SK-N-SH treated with all-trans-retinoic acid at 6 μM for 48 hours (cell line): ENCODE data around the gene PLEKHG4B.

ENCODE experiments used
- BACH2 ChIP-seq: fragments of 250-450 bp; sonication (Bioruptor Pico); IDR thresholded peaks from 2 replicates; pipeline ENCODE4 v1.9.0; 2021; ENCODE audit warnings: mild to moderate bottlenecking, borderline replicate concordance
- ISL1 ChIP-seq: fragments of 250-450 bp; sonication (Bioruptor Pico); IDR thresholded peaks from 2 replicates; pipeline ENCODE4 v2.1.2; 2022; ENCODE audit warnings: mild to moderate bottlenecking, moderate library complexity
- OSR1 ChIP-seq: fragments of 250-450 bp; sonication (Bioruptor Pico); IDR thresholded peaks from 2 replicates; pipeline ENCODE4 v1.8.0; 2022; ENCODE audit warnings: moderate library complexity, mild to moderate bottlenecking, inconsistent platforms
- TCF4 ChIP-seq: fragments of 250-450 bp; sonication (Bioruptor Pico); IDR thresholded peaks from 2 replicates; pipeline ENCODE4 v1.8.0; 2021; ENCODE audit warnings: mild to moderate bottlenecking, moderate library complexity, borderline replicate concordance
- TOX ChIP-seq: fragments of 250-450 bp; sonication (Bioruptor Pico); IDR thresholded peaks from 2 replicates; pipeline ENCODE4 v1.8.0; 2021; ENCODE audit warnings: mild to moderate bottlenecking, moderate library complexity, borderline replicate concordance
- ZC3H10 ChIP-seq: fragments of 250-450 bp; sonication (Bioruptor Pico); IDR thresholded peaks from 2 replicates; pipeline ENCODE4 v1.5.1; 2021; ENCODE audit warnings: mild to moderate bottlenecking, moderate library complexity
- TF ChIP-seq, protein P1 (sequence below): fragments of 250-450 bp; sonication (Bioruptor Pico); IDR thresholded peaks from 2 replicates; pipeline ENCODE4 v1.5.1; 2020; ENCODE audit warnings: low read depth, mild to moderate bottlenecking, moderate library complexity
- TF ChIP-seq, protein P2 (sequence below): fragments of 250-450 bp; sonication (Bioruptor Pico); IDR thresholded peaks from 2 replicates; pipeline ENCODE4 v1.8.0; 2021; ENCODE audit warnings: low read depth, mild to moderate bottlenecking, moderate library complexity, borderline replicate concordance

DNA sequence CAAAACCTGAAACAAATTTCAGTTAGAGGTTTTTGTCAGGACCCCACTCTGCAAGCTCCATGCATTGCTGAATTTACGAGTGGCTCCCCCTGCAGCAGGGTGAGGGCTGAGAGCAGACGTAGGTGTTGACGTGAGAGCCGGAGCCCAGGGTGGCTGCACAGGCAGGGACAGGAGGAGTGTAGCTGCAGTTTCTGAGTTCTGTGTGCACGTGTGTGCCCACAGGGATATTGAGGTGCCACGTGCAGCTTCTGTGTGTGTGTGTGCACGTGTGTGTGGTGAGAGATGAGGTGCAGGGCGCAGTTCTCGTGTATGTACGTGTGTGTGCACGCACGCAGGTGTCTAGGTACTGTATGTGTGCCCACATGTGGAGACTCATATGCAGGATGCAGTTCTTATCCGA, 14.6 kb downstream of the PLEKHG4B start:
- no peak for TF ChIP-seq TOX (CRISPR knock-in tag)
- TF ChIP-seq, protein P1, sequence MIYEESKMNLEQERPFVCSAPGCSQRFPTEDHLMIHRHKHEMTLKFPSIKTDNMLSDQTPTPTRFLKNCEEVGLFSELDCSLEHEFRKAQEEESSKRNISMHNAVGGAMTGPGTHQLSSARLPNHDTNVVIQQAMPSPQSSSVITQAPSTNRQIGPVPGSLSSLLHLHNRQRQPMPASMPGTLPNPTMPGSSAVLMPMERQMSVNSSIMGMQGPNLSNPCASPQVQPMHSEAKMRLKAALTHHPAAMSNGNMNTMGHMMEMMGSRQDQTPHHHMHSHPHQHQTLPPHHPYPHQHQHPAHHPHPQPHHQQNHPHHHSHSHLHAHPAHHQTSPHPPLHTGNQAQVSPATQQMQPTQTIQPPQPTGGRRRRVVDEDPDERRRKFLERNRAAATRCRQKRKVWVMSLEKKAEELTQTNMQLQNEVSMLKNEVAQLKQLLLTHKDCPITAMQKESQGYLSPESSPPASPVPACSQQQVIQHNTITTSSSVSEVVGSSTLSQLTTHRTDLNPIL (CRISPR knock-in tag): no peak
- TF ChIP-seq ZC3H10 (CRISPR knock-in tag): no peak
- TF ChIP-seq OSR1 (CRISPR knock-in tag): no peak
- TF ChIP-seq, protein P2, sequence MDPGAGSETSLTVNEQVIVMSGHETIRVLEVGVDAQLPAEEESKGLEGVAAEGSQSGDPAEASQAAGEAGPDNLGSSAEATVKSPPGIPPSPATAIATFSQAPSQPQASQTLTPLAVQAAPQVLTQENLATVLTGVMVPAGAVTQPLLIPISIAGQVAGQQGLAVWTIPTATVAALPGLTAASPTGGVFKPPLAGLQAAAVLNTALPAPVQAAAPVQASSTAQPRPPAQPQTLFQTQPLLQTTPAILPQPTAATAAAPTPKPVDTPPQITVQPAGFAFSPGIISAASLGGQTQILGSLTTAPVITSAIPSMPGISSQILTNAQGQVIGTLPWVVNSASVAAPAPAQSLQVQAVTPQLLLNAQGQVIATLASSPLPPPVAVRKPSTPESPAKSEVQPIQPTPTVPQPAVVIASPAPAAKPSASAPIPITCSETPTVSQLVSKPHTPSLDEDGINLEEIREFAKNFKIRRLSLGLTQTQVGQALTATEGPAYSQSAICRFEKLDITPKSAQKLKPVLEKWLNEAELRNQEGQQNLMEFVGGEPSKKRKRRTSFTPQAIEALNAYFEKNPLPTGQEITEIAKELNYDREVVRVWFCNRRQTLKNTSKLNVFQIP (CRISPR knock-in tag): no peak
- TF ChIP-seq TCF4 (CRISPR knock-in tag): no peak
- TF ChIP-seq BACH2 (CRISPR knock-in tag): no peak
- no peak for TF ChIP-seq ISL1 (CRISPR knock-in tag)
